ENCODE data around the gene ACO1. TPM values are rescaled to one million over a fixed set of nuclear protein-coding genes. Genes with fewer than 3 reads are reported as not detected.
A peak's percentile ranks its signal among the peaks of the same experiment; 100 is the strongest.

ACO1 gene
- total RNA-seq, 3 donors from 2014 or later = 44.2 to 169 (median 47.1) TPM

GRCh38 chr9:32431196-32431595 is 46.8 kb downstream of the ACO1 start:
- intact Hi-C loops (cut with DNase I; ENCODE audit: low total_unique reads) = no loop called here
- Histone ChIP-seq H3K27ac (no peak overlapping the region), H3K9me3 (no peaks in the 10 kb centered on the region), H3K27me3 (no peaks in the 10 kb centered on the region), H3K4me1 (no peaks in the 10 kb centered on the region), H3K4me3 (no peak overlapping the region), H3K36me3 (peaks cover 4% of the 10 kb centered on the region)
- TF ChIP-seq POLR2AphosphoS5 (IDR thresholded peaks at IDR 0.05) (no peak), POLR2A (IDR thresholded peaks at IDR 0.05) (no peak)
- TF ChIP-seq, protein P1, sequence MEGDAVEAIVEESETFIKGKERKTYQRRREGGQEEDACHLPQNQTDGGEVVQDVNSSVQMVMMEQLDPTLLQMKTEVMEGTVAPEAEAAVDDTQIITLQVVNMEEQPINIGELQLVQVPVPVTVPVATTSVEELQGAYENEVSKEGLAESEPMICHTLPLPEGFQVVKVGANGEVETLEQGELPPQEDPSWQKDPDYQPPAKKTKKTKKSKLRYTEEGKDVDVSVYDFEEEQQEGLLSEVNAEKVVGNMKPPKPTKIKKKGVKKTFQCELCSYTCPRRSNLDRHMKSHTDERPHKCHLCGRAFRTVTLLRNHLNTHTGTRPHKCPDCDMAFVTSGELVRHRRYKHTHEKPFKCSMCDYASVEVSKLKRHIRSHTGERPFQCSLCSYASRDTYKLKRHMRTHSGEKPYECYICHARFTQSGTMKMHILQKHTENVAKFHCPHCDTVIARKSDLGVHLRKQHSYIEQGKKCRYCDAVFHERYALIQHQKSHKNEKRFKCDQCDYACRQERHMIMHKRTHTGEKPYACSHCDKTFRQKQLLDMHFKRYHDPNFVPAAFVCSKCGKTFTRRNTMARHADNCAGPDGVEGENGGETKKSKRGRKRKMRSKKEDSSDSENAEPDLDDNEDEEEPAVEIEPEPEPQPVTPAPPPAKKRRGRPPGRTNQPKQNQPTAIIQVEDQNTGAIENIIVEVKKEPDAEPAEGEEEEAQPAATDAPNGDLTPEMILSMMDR (IDR thresholded peaks at IDR 0.05) = no peak
- no peak for DNase-seq (ENCODE audit: low spot score in 2 of 2)

- Histone ChIP-seq H3K4me1 (no peaks in the 10 kb centered on the region), H3K27ac (no peak overlapping the region), H3K9me3 (no peaks in the 10 kb centered on the region), H3K4me3 (no peak overlapping the region), H3K36me3 (peaks cover 4% of the 10 kb centered on the region), H3K27me3 (no peaks in the 10 kb centered on the region)
- DNase-seq (ENCODE audit: low spot score in 2 of 2) = no peak
- TF ChIP-seq POLR2AphosphoS5 (IDR thresholded peaks at IDR 0.05) = no peak
- TF ChIP-seq, protein P1 (IDR thresholded peaks at IDR 0.05) = peak in 2 of 3 donors; percentile 34 to 45
- TF ChIP-seq POLR2A (IDR thresholded peaks at IDR 0.05) = no peak
- intact Hi-C loops (cut with DNase I; ENCODE audit: low total_unique reads) = no loop called here
Observed at GRCh38 chr9:32431940-32432555, 47.6 kb downstream of the ACO1 start.

- TF ChIP-seq, protein P1 (IDR thresholded peaks at IDR 0.05) = no peak
- TF ChIP-seq POLR2AphosphoS5 (IDR thresholded peaks at IDR 0.05) = no peak
- no peak for TF ChIP-seq POLR2A (IDR thresholded peaks at IDR 0.05)
- Histone ChIP-seq H3K4me1 (no peaks in the 10 kb centered on the region), H3K4me3 (no peak overlapping the region), H3K27me3 (no peaks in the 10 kb centered on the region), H3K9me3 (no peaks in the 10 kb centered on the region), H3K36me3 (peaks cover 10% of the 10 kb centered on the region), H3K27ac (no peak overlapping the region)
- intact Hi-C loops (cut with DNase I; ENCODE audit: low total_unique reads) = no loop called here
- no peak for DNase-seq (ENCODE audit: low spot score in 2 of 2)
Observed at GRCh38 chr9:32434892-32435291, 50.4 kb downstream of the ACO1 start.

- DNase-seq (ENCODE audit: low spot score in 2 of 2) = no peak
- Histone ChIP-seq H3K27ac (no peak overlapping the region), H3K4me1 (no peaks in the 10 kb centered on the region), H3K9me3 (no peaks in the 10 kb centered on the region), H3K36me3 (peaks cover 6% of the 10 kb centered on the region), H3K27me3 (no peaks in the 10 kb centered on the region), H3K4me3 (no peak overlapping the region)
- TF ChIP-seq POLR2A (IDR thresholded peaks at IDR 0.05) (no peak), POLR2AphosphoS5 (IDR thresholded peaks at IDR 0.05) (no peak)
- TF ChIP-seq, protein P1 (IDR thresholded peaks at IDR 0.05) = no peak
- intact Hi-C loops (cut with DNase I; ENCODE audit: low total_unique reads) = no loop called here
Observed at GRCh38 chr9:32441678-32442077, 57.2 kb downstream of the ACO1 start.

DNA sequence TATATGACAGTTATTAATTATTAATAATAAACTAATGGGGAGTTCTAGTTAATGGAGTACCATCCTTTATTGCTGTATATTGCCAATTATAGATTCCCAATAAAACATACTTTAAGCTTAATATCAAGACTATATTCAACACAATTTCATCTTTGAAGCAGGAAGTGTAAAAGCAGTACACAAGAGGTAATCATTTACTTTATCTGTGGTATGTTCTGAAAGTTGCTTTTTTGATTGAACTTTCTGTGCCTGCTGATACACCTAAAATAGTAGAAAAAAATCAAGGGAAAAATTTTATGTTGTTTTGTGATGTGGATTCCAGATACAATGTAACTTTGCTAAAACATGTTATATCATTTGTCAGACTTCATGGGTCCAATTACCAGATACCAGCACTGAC is 58.0 kb downstream of the ACO1 start:
- no peak overlapping the region for H3K27ac ChIP-seq
- intact Hi-C loops (cut with DNase I; ENCODE audit: low total_unique reads) = no loop called here
- peaks cover 6% of the 10 kb centered on the region for H3K36me3 ChIP-seq
- TF ChIP-seq POLR2AphosphoS5 (IDR thresholded peaks at IDR 0.05) = no peak
- TF ChIP-seq POLR2A (IDR thresholded peaks at IDR 0.05) = no peak
- TF ChIP-seq, protein P1 (IDR thresholded peaks at IDR 0.05) = no peak
- DNase-seq (ENCODE audit: low spot score in 2 of 2) = no peak
- H3K27me3 ChIP-seq = no peaks in the 10 kb centered on the region
- no peak overlapping the region for H3K4me3 ChIP-seq
- no peaks in the 10 kb centered on the region for H3K9me3 ChIP-seq
- H3K4me1 ChIP-seq = no peaks in the 10 kb centered on the region
